HL-60/S4 treated with retinoic acid at 250 ng/mL for 4 days and 3 days (cell line): ENCODE data around the gene IER2.

Experiments
- in situ Hi-C: fragments of 300-500 bp; cut with MboI; formaldehyde crosslinking; loops from 2 replicates; pipeline ENCODE4 v1.7.0; 2022; ENCODE audit warnings: low sequenced_read_pairs

Gene IER2

GRCh38 chr19:13118424-13119193, 31.6 kb upstream of the IER2 start:
- in situ Hi-C loops = no loop called here

GRCh38 chr19:13119627-13120026, 30.6 kb upstream of the IER2 start:
- in situ Hi-C loops = no loop called here

- in situ Hi-C loops = no loop called here
These were observed 30.2 kb upstream of the IER2 start for GRCh38 chr19:13120031-13120430.

- in situ Hi-C loops = no loop called here
These were observed 29.4 kb upstream of the IER2 start for GRCh38 chr19:13120817-13121216.

GRCh38 chr19:13121551-13122274, 28.5 kb upstream of the IER2 start:
- in situ Hi-C loops = no loop called here

- in situ Hi-C loops = no loop called here
These were observed 27.8 kb upstream of the IER2 start for GRCh38 chr19:13122275-13122878.

GRCh38 chr19:13122980-13123957, 26.9 kb upstream of the IER2 start:
- in situ Hi-C loops = no loop called here

- in situ Hi-C loops = no loop called here
These were observed 23.2 kb upstream of the IER2 start for GRCh38 chr19:13127051-13127450.

GRCh38 chr19:13127811-13128575, 22.2 kb upstream of the IER2 start:
- in situ Hi-C loops = no loop called here

GRCh38 chr19:13128583-13128982, 21.6 kb upstream of the IER2 start:
- in situ Hi-C loops = no loop called here

GRCh38 chr19:13129384-13129783, 20.8 kb upstream of the IER2 start:
- in situ Hi-C loops = no loop called here

- in situ Hi-C loops = no loop called here
These were observed 19.2 kb upstream of the IER2 start for GRCh38 chr19:13130886-13131490.

GRCh38 chr19:13132471-13133180, 17.6 kb upstream of the IER2 start:
- in situ Hi-C loops = no loop called here

- in situ Hi-C loops = no loop called here
These were observed 16.9 kb upstream of the IER2 start for GRCh38 chr19:13133241-13133870.

GRCh38 chr19:13134626-13135025, 15.6 kb upstream of the IER2 start:
- in situ Hi-C loops = no loop called here

GRCh38 chr19:13135068-13136062, 14.8 kb upstream of the IER2 start:
- in situ Hi-C loops = no loop called here

GRCh38 chr19:13137290-13137794, 12.9 kb upstream of the IER2 start:
- in situ Hi-C loops = no loop called here
